ENCODE measurements around the gene MYO1E. TPM values are rescaled to one million over a fixed set of nuclear protein-coding genes. Genes with fewer than 3 reads are reported as not detected.

The MYO1E gene
- total and polyA plus RNA-seq, 4 donors, result 6.7 to 70.9 (median 21.6) TPM

DNA sequence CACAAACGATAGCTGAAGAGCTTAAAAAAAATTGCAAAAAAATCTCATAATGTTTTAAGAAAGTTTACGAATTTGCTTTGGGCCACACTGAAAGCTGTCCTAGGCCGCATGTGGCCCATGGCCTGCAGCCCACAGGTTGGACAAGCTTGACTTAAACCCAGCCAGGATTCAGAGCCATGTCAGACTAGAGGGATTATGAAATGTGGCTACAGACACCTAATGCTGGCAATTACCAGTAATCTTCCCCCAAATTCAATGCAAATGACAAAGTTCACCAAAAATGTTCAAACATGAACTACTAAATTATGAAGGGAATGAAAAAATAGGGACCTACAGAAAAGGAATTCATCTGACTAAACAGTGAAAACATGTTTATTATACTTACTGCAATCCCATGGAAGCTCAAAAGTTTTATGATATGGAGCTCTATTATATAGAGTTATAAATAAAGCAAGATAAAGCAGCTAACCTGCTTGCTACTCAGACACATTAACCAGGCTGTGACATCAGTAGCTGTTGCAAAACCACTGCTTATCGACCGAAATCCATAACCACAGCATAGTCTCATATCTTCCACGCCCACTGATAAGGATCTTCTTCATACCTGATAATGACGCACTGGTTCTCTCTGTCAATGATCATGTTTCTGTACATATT is 116.9 kb downstream of the MYO1E start:
- no peaks in the 10 kb centered on the region for H3K36me3 ChIP-seq (ENCODE audit: control insufficient read depth in 4 of 4, insufficient read depth in 3 of 4, low read depth in 1 of 4, low read length in 3 of 4)
- peak overlapping the region in 1 of 2 donors; percentile 3 for H3K9ac ChIP-seq (ENCODE audit: low read depth in 1 of 2, low read length in 2 of 2)
- no peak overlapping the region for H3K4me3 ChIP-seq (ENCODE audit: low read depth in 1 of 3, low read length in 3 of 3)
- WGBS, result 30% methylated on average over 7 of the region's 7 CpGs
- H3K4me1 ChIP-seq (ENCODE audit: control insufficient read depth in 4 of 4, insufficient read depth in 4 of 4, low read length in 3 of 4), result peaks cover 8 to 38% (median 29%) of the 10 kb centered on the region in 4 donors
- peak overlapping the region; percentile 60 to 75 for H3K27ac ChIP-seq (ENCODE audit: low read depth in 1 of 2, low read length in 2 of 2)
- H3K27me3 ChIP-seq (ENCODE audit: control insufficient read depth in 4 of 4, insufficient read depth in 4 of 4, low read length in 3 of 4), result no peaks in the 10 kb centered on the region
- no peaks in the 10 kb centered on the region for H3K9me3 ChIP-seq (ENCODE audit: control insufficient read depth in 4 of 4, low read length in 3 of 4)
- TF ChIP-seq SP1 (IDR thresholded peaks at IDR 0.05), result peak; percentile 88
- TF ChIP-seq RAD21 (IDR thresholded peaks at IDR 0.05), result no peak
- no peak for TF ChIP-seq FOXA1 (IDR thresholded peaks at IDR 0.05)
- no peak for TF ChIP-seq HNF4G (IDR thresholded peaks at IDR 0.05)
- peak; percentile 43 for TF ChIP-seq TAF1 (conservative IDR thresholded peaks at IDR 0.05)
- TF ChIP-seq, protein P1, sequence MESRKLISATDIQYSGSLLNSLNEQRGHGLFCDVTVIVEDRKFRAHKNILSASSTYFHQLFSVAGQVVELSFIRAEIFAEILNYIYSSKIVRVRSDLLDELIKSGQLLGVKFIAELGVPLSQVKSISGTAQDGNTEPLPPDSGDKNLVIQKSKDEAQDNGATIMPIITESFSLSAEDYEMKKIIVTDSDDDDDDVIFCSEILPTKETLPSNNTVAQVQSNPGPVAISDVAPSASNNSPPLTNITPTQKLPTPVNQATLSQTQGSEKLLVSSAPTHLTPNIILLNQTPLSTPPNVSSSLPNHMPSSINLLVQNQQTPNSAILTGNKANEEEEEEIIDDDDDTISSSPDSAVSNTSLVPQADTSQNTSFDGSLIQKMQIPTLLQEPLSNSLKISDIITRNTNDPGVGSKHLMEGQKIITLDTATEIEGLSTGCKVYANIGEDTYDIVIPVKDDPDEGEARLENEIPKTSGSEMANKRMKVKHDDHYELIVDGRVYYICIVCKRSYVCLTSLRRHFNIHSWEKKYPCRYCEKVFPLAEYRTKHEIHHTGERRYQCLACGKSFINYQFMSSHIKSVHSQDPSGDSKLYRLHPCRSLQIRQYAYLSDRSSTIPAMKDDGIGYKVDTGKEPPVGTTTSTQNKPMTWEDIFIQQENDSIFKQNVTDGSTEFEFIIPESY (IDR thresholded peaks at IDR 0.05), result peak; percentile 59
- TF ChIP-seq NR2F2 (IDR thresholded peaks at IDR 0.05), result no peak
- TF ChIP-seq, protein P2, sequence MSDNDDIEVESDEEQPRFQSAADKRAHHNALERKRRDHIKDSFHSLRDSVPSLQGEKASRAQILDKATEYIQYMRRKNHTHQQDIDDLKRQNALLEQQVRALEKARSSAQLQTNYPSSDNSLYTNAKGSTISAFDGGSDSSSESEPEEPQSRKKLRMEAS (IDR thresholded peaks at IDR 0.05), result peak; percentile 75
- TF ChIP-seq RXRA (IDR thresholded peaks at IDR 0.05), result peak; percentile 45 to 67
- peak; percentile 83 for TF ChIP-seq REST (IDR thresholded peaks at IDR 0.05)
- no peak for TF ChIP-seq CTCF (IDR thresholded peaks at IDR 0.05; ENCODE audit: low read depth, low read length, missing input control)
- TF ChIP-seq ATF3 (IDR thresholded peaks at IDR 0.05), result peak; percentile 30
- TF ChIP-seq JUND (IDR thresholded peaks at IDR 0.05), result peak; percentile 38 to 58
- TF ChIP-seq GABPA (IDR thresholded peaks at IDR 0.05 in 1 of 2, conservative IDR thresholded peaks at IDR 0.05 in 1 of 2), result no peak
- peak; percentile 72 for TF ChIP-seq HNF4A (conservative IDR thresholded peaks at IDR 0.05)
- TF ChIP-seq FOXA2 (IDR thresholded peaks at IDR 0.05), result peak; percentile 38
- peak in 1 of 2 donors; percentile 74 for TF ChIP-seq EGR1 (IDR thresholded peaks at IDR 0.05; ENCODE audit: low read depth in 2 of 2)
- TF ChIP-seq YY1 (IDR thresholded peaks at IDR 0.05), result peak; percentile 92
- no peak for DNase-seq (ENCODE audit: low spot score)

All from liver (tissue), 9 donors.